RCC 7860 (cell line): ENCODE measurements around the gene DIO2.

Experiments
- DNase-seq: peaks from one replicate; pipeline ENCODE4 v3.0.0-alpha.2; 2015; ENCODE audit warnings: low spot score
- FAIRE-seq: peaks from 2 replicates; lab custom pipeline; 2012; peaks lifted over from hg19 to GRCh38; lab: Jason Lieb, UNC

DIO2 gene

GRCh38 chr14:80211153-80212022 is at the start of gene DIO2:
Gene DIO2, minus strand, starts transcription at chr14:80211504. Its CDS starts 32 bp downstream, at chr14:80211472.
- FAIRE-seq, result no peak
- DNase-seq, result no peak

DNA sequence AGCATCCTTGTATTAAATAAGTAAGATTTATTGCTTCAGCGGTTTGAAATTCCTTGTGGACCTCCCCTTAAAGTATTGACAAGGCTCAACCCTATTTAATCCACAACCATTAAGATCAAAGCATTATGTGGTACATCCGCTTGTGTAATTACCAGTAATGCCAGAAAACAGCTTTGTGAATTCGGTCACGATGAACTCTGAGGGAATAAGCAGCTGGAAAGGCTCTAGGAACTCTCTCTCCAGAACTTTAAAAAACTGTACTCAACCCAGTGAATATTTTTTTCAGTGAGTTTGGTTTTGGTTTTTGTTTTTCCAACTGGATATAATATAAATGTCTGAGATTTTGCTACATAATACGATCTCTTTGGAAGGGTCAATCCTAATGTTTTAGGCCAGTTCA is 49.3 kb upstream of the DIO2 start:
- no peak for FAIRE-seq
- DNase-seq, result no peak

DNA sequence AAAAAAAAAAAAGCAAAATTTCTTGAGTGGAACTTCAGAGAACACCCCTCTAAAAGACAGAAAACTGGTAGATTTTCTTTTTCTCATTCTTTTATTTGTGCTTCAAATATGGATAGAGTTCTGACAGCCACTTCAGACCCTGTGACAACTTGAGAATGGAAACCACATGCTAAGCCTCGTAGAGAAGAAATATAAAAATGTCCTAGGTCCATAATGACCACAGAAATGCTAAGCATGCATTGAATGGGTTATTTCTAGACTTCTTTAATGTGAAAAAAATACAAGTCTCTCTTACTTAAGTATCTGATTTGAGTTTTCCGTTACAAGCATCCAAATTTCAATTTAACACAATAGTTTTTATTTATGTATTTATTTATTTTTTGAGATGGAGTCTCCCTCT is 28.3 kb upstream of the DIO2 start:
- FAIRE-seq, result no peak
- DNase-seq, result no peak

DNA sequence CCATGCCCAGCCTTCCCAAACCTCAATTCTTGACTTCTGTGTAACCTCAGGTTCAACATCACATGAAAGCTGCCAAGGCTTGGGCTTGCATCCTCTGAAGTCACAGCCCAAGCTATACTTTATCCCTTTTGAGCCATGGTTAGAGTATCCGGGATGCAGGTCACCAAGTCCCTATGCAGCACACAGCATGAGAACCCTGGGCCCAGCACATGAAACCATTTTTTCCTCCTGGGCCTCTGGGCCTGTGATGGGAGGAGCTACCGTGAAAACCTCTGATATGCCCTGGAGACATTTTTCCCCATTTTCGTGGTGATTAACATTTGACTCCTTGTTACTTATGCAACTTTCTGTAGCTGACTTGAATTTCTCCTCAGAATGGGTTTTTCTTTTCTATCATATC is 25.8 kb upstream of the DIO2 start:
- FAIRE-seq, result no peak
- no peak for DNase-seq

- DNase-seq, result no peak
Observed at GRCh38 chr14:80233470-80234089, 22.3 kb upstream of the DIO2 start.

DNA sequence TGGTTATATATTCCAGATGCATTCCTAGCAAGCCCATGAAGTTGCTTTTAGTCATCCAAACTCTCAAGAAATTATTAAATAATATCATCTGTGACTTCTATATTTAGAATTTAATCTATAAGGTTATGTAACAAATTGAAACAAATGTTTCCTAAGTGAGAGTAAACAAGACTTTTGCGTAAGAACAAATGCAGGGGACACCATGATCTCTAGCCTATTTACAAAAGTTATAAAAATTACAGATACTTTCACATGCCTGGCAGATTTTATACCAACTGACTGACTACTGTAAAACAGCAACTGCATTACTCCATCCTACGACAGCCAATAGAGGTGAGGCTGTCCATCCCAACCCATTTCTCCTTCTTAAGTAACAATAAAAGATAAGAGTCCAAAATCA is 20.4 kb upstream of the DIO2 start:
- DNase-seq (no peak), FAIRE-seq (no peak)

More at GRCh38 chr14:80233470-80234089, 22.3 kb upstream of the DIO2 start:
- no peak for FAIRE-seq

GRCh38 chr14:80223696-80224465 is 12.6 kb upstream of the DIO2 start:
- no peak for DNase-seq
- no peak for FAIRE-seq

DNA sequence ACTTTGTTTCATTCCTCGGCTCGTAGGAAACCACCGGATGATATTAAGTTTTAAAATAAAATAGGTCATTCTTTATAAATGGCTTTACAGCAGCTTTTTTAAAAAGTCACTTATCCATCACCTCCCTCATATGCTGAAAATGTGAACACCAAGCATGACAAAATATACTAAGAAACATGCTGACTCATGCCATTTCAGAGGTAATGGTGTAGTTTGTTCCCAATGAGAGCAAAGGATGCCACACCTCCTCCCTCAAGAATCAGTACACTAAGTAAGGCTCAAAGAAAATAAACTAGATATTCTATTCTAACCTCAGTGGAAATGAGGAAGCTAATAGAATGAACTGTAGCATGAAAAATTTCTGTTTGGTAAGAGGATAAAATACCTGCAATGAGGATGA is 5.5 kb upstream of the DIO2 start:
- FAIRE-seq, result no peak

DNA sequence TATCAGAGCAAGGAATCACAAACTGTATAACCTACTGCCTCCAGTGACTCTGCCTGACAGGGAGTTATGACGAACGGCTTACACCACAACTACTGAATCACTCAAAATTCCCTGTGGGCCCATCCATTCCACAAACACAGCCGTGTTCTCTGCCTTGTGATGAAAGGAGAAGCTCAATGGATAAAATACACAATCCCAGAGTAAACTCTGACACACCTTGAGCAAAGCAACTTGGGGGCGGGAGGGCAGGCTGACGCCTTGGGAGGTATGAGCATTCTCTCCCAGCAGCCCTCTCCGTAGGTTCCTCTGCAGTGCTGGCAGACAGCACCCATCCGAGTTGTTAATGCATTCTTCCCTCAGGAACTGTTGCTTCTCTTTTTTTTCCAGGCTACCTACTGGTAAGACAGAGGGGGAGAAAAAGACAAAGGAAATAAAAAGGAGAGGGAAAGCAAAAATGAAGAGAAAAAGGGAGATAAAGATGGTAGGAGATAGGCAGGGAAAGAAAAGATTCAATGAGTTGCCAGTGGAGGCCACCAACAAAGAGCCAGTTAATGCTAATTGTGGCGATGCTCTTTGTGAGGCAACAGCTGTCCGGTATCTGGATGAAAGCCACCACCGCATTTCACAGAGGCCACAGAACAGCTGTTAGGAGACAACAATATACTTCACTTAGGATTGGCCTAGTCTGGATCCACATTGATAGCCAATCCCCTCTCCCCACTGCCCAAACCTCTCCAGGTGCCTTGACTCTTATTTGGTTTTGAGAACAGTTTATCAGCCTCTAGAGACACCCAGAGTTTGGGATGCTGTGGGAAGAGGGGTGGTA is 4.7 kb upstream of the DIO2 start:
- DNase-seq, result no peak
- FAIRE-seq, result no peak

More for the DNA sequence above, 5.5 kb upstream of the DIO2 start:
- no peak for DNase-seq

GRCh38 chr14:80215081-80215480 is 3.8 kb upstream of the DIO2 start:
- no peak for FAIRE-seq
- no peak for DNase-seq

DNA sequence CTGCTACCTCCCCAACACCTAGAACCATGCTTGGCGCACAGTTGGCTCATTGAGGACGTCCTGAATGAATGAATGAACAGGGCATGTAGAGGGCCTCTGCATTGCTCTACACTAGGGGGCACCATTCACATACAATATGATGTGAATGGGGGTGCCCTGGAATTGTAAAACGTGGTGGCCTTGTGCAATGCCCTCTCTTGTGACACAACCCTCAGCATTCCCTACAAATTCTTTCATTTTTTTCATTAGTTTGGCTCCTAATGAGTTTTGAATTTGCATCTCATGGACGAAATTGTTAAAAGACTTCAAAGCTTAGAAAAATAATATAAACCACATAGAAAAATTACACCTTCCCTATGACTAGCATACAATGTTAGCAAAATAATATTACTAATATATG is 2.3 kb upstream of the DIO2 start:
- FAIRE-seq, result no peak
- DNase-seq, result peak; percentile 25

- DNase-seq (no peak), FAIRE-seq (no peak)
Observed at GRCh38 chr14:80212023-80212397, 706 bp upstream of the DIO2 start.

DNA sequence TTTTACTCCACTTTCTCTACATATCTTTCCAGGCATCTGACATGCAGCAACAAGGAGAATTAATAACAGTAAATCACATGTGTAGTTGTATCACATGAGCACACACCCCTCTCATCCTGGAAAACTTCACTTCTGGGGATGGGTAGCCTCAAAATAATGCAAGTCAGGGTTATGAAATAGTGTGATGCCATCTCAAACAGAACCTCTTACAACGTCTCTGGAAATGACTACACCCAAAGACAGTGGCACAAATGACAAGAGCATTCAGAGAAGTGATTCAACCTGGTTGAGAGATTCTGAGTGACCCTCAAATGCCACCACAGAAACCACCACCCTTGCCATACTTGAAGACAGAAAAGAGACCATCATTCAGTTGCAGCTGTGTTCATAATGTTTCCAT is 2.8 kb downstream of the DIO2 start:
- FAIRE-seq (no peak), DNase-seq (no peak)

DNA sequence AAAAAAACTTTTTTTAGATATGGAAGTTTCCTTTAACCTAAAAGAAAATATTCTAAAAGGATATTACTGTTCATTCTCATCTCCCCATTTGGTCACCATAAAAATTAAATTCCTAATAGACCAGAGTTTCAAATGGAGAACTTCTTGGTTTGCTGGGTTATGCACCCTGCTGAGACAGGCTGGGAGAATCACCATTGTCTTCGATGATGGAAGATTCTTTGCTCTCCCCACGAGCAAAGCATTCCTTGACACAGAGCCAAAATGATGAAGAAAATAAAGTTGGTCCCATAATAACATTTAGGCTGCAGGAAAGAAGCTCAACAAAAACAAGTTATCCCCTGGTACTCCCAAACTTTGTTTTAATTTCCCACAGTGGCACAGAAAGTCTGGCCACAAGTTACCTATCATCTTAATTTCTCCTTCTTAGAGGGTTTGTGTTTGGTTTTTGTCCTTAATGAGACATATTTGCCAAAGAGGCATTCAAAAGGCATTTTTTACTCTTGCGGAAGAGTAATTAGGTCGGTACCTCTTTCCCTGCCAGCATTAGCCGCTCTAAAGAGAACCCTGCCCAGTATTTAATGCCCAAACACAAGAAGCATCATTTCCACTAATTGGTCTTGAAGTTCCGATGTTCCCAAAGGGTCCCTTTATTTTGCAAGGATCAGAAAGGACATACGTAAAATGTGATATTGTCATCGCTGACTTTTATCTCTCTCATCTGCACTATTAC is 4.8 kb downstream of the DIO2 start:
- FAIRE-seq, result no peak
- no peak for DNase-seq

DNA sequence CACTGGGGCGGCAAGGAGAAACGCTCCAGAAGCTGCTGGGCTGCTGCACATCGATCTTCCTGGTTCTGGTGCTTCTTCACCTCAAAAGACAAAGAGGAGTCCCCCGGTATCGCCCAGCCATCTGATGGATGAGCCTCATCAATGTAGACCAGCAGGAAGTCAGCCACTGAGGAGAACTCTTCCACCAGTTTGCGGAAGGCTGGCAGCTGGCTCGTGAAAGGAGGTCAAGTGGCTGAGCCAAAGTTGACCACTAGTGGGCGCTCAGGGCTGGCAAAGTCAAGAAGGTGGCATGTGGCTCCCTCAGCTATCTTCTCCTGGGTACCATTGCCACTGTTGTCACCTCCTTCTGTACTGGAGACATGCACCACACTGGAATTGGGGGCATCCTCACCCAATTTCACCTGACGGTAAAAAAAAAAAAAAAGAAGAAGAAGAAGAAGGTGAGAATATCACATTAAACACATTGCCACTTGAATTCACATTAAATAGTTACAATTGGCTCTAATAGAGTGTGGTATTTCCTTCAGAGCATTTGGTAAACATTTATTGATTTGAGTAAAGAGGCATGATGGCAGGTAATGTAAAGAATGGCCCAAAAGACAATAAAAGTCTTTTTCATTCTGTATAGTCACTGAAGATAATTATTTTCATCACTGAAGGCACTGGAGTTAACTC is 8.3 kb downstream of the DIO2 start:
- no peak for FAIRE-seq
- DNase-seq, result no peak

GRCh38 chr14:80200093-80200492 is 11.2 kb downstream of the DIO2 start:
- DNase-seq (no peak), FAIRE-seq (no peak)

DNA sequence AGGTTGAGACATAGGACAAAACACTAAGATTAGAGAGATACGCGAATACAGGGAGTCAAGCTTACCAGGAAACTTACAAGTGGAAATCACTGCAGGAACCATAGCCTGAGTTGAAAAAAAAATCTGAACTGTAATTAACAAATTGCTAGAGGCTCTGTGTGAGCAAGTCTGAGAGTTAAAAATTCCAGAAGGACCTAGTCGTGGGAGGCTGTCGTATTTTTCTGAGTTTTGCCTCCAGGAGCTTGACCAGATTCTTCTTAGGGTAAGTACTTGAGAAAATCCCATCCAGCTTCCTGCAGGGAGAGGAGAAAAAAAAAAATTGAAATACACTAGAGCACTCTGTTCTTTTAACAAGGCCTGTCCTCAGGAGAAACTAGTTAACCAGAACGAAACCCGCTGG is 22.7 kb downstream of the DIO2 start:
- DNase-seq (no peak), FAIRE-seq (no peak)

- no peak for DNase-seq
- FAIRE-seq, result no peak
Observed at GRCh38 chr14:80186301-80186800, 25.0 kb downstream of the DIO2 start.

DNA sequence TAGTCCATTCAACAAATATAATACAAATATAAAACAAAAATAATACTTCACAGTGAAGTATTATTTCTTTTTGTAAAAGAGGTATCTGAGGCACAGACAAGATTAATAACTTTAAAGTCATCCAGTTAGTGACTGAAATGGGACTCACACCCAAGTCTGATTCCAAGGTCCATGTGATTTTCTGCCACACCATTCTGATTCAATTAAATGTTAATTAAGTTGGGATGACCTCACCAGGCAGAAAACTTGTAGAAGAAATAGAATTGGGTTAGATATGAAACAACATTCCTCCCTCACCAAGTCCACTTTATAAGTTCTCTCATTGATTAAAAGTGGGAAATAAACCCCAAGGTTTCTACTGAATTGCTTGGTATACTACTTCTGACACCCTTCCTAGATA is 34.4 kb downstream of the DIO2 start:
- no peak for FAIRE-seq
- DNase-seq, result no peak
